Astrocyte (in vitro differentiated cells and primary cell): ENCODE measurements around the gene CIAPIN1.

Experiments
- EZH2 ChIP-seq: IDR thresholded peaks from 2 replicates; pipeline ENCODE4 v1.6.1; 2012; ENCODE audit warnings: mild to moderate bottlenecking, low read length, inconsistent platforms; ENCODE audit not compliant: insufficient read depth
- TF ChIP-seq, protein P1 (sequence below): IDR thresholded peaks from 2 replicates; pipeline ENCODE4 v1.5.1; 2011; ENCODE audit warnings: low read depth, mild to moderate bottlenecking, inconsistent platforms, low read length, moderate library complexity; ENCODE audit not compliant: insufficient read depth

DNA sequence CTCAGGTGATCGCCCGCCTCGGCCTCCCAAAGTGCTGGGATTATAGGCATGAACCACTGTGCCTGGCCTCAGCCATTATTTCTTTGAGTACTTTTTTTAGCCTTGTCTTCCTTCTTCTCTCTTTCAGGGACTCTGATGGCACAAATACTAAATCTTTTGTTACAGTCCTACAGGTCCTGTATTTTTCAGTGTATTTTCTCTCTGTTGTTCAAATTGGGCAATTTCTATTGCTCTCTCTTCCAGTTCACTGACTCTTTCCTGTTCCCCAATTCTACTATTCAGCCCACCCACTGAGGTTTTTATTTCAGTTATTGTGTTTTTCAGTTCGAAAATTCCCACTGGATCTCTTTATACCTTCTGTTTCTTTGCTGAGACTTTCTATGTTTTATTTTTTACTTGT is 46.6 kb upstream of the CIAPIN1 start:
- TF ChIP-seq, protein P1, sequence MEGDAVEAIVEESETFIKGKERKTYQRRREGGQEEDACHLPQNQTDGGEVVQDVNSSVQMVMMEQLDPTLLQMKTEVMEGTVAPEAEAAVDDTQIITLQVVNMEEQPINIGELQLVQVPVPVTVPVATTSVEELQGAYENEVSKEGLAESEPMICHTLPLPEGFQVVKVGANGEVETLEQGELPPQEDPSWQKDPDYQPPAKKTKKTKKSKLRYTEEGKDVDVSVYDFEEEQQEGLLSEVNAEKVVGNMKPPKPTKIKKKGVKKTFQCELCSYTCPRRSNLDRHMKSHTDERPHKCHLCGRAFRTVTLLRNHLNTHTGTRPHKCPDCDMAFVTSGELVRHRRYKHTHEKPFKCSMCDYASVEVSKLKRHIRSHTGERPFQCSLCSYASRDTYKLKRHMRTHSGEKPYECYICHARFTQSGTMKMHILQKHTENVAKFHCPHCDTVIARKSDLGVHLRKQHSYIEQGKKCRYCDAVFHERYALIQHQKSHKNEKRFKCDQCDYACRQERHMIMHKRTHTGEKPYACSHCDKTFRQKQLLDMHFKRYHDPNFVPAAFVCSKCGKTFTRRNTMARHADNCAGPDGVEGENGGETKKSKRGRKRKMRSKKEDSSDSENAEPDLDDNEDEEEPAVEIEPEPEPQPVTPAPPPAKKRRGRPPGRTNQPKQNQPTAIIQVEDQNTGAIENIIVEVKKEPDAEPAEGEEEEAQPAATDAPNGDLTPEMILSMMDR, result no peak
- TF ChIP-seq EZH2, result no peak
